IMR-90 (cell line): Measurements from ENCODE around the gene IQCE. TPM values are rescaled to one million over a fixed set of nuclear protein-coding genes. Genes with fewer than 3 reads are reported as not detected.
A peak's percentile ranks its signal among the peaks of the same experiment; 100 is the strongest.

Experiments used
- ATAC-seq: fragments of 200-7000 bp; cut with Tn5 transposase; 2 replicates; pipeline ENCODE4 v1.9.1; 2020; ENCODE audit warnings: low read depth, mild to moderate bottlenecking, moderate library complexity
- BruUV-seq: library from RNA; stranded (reverse); fragments of 400-500 nt; replicated peaks from 2 replicates; lab custom pipeline; 2021; lab: Mats Ljungman, UMichigan
- CTCF ChIA-PET: fragments of 300-600 bp; formaldehyde crosslinking; extraction: SDS; loops from one replicate; lab custom pipeline; 2021; ENCODE audit warnings: antibody characterized with exemption; lab: Yijun Ruan, JAX
- POLR2A ChIA-PET: fragments of 300-600 bp; sonication (Branson Sonifier 250); formaldehyde crosslinking; loops from one replicate; lab custom pipeline; 2022; ENCODE audit warnings: antibody characterized with exemption; ENCODE audit not compliant: unreplicated experiment; lab: Charles Lee
- DNase-seq: peaks from one replicate; pipeline ENCODE4 v3.0.0; 2013
- H2AFZ ChIP-seq: replicated peaks from 2 replicates; pipeline ENCODE3; 2013; ENCODE audit warnings: low read length, mild to moderate bottlenecking; ENCODE audit not compliant: poor library complexity
- H2AK5ac ChIP-seq: 2 replicates; pipeline ENCODE4 v1.6.1; 2013; ENCODE audit warnings: low read depth, low read length, inconsistent platforms
- H2AK9ac ChIP-seq: replicated peaks from 2 replicates; pipeline ENCODE3; 2013; ENCODE audit warnings: mild to moderate bottlenecking, low read depth, low read length, moderate library complexity; ENCODE audit not compliant: poor library complexity
- H2BK120ac ChIP-seq: 2 replicates; pipeline ENCODE4 v1.6.1; 2013; ENCODE audit warnings: low read depth, low read length, inconsistent platforms
- H2BK15ac ChIP-seq: 3 replicates; pipeline ENCODE4 v1.6.1; 2013; ENCODE audit warnings: low read depth, low read length, inconsistent platforms
- H2BK20ac ChIP-seq: 2 replicates; pipeline ENCODE4 v1.6.1; 2013; ENCODE audit warnings: low read depth, mild to moderate bottlenecking, inconsistent platforms, low read length, moderate library complexity
- H2BK5ac ChIP-seq: 2 replicates; pipeline ENCODE4 v1.6.1; 2013; ENCODE audit warnings: mild to moderate bottlenecking, low read depth, low read length, inconsistent platforms; ENCODE audit not compliant: poor library complexity, severe bottlenecking
- H3K14ac ChIP-seq: replicated peaks from 2 replicates; pipeline ENCODE4 v1.6.1; 2013; ENCODE audit warnings: low read depth, low read length, inconsistent platforms
- H3K18ac ChIP-seq: 2 replicates; pipeline ENCODE4 v1.6.1; 2013; ENCODE audit warnings: low read depth, low read length, control low read depth
- H3K23ac ChIP-seq: 2 replicates; pipeline ENCODE4 v1.6.1; 2013; ENCODE audit warnings: low read depth, low read length, inconsistent platforms
- H3K27ac ChIP-seq: 2 replicates; pipeline ENCODE4 v1.5.1; 2013; ENCODE audit warnings: mild to moderate bottlenecking, control low read depth, low read length; ENCODE audit not compliant: insufficient read depth
- H3K27me3 ChIP-seq: 2 replicates; pipeline ENCODE4 v1.6.1; 2013; ENCODE audit warnings: low read length; ENCODE audit not compliant: control insufficient read depth, insufficient read depth
- H3K36me3 ChIP-seq: 2 replicates; pipeline ENCODE4 v1.6.1; 2013; ENCODE audit warnings: low read length, mixed read lengths; ENCODE audit not compliant: control insufficient read depth, insufficient read depth
- H3K4ac ChIP-seq: 2 replicates; pipeline ENCODE4 v1.6.1; 2013; ENCODE audit warnings: low read depth, low read length, inconsistent platforms
- H3K4me1 ChIP-seq: 2 replicates; pipeline ENCODE4 v1.6.1; 2013; ENCODE audit warnings: low read length, mixed read lengths; ENCODE audit not compliant: control insufficient read depth, insufficient read depth
- H3K4me2 ChIP-seq: 2 replicates; pipeline ENCODE4 v1.6.1; 2013; ENCODE audit warnings: low read depth, mild to moderate bottlenecking, control low read depth, low read length, moderate library complexity
- H3K4me3 ChIP-seq: 2 replicates; pipeline ENCODE4 v1.5.1; 2013; ENCODE audit warnings: low read depth, mild to moderate bottlenecking, control low read depth, low read length, moderate library complexity; ENCODE audit not compliant: insufficient read depth
- H3K56ac ChIP-seq: 2 replicates; pipeline ENCODE4 v1.6.1; 2013; ENCODE audit warnings: low read length, inconsistent platforms; ENCODE audit not compliant: insufficient read depth; ENCODE audit errors: extremely low read depth
- H3K79me1 ChIP-seq, 2 experiments: 2 replicates each; pipeline ENCODE4 v1.6.1; 2013; ENCODE audit warnings: low read length in 2 of 2, inconsistent platforms in 1 of 2, low read depth in 1 of 2
- H3K9ac ChIP-seq: 2 replicates; pipeline ENCODE4 v1.6.1; 2013; ENCODE audit warnings: low read depth, low read length, control low read depth
- H3K9me1 ChIP-seq: 2 replicates; pipeline ENCODE4 v1.6.1; 2013; ENCODE audit warnings: low read length, inconsistent platforms; ENCODE audit not compliant: insufficient read depth
- H3K9me3 ChIP-seq: 2 replicates; pipeline ENCODE4 v1.6.1; 2013; ENCODE audit warnings: low read length; ENCODE audit not compliant: control insufficient read depth, insufficient read depth
- H4K20me1 ChIP-seq: 2 replicates; pipeline ENCODE4 v1.6.1; 2013; ENCODE audit warnings: low read length, inconsistent platforms; ENCODE audit not compliant: insufficient read depth
- H4K5ac ChIP-seq: 2 replicates; pipeline ENCODE4 v1.6.1; 2013; ENCODE audit warnings: mild to moderate bottlenecking, low read depth, low read length, control low read depth
- H4K8ac ChIP-seq, 2 experiments: 2 replicates each; pipeline ENCODE4 v1.6.1; 2013; ENCODE audit warnings: low read depth in 2 of 2, low read length in 2 of 2, control low read depth in 1 of 2, inconsistent platforms in 1 of 2
- H4K91ac ChIP-seq: 2 replicates; pipeline ENCODE4 v1.6.1; 2013; ENCODE audit warnings: low read depth, low read length, inconsistent platforms; ENCODE audit not compliant: insufficient read depth
- BHLHE40 ChIP-seq: fragments of 150-350 bp; IDR thresholded peaks from 2 replicates; pipeline ENCODE4 v1.6.1; 2016; ENCODE audit warnings: mild to moderate bottlenecking, low read depth, low read length
- CEBPB ChIP-seq: IDR thresholded peaks from 2 replicates; pipeline ENCODE4 v1.6.1; 2012; ENCODE audit warnings: low read depth, low read length, improper control_type of control experiment
- CHD1 ChIP-seq: IDR thresholded peaks from 2 replicates; pipeline ENCODE4 v1.6.1; 2012; ENCODE audit warnings: low read depth, low read length, improper control_type of control experiment
- MAFK ChIP-seq: IDR thresholded peaks from 2 replicates; pipeline ENCODE4 v1.6.1; 2012; ENCODE audit warnings: low read depth, low read length, improper control_type of control experiment
- MAZ ChIP-seq: IDR thresholded peaks from 2 replicates; pipeline ENCODE4 v1.6.1; 2012; ENCODE audit warnings: low read depth, mild to moderate bottlenecking, low read length, improper control_type of control experiment, moderate library complexity, borderline replicate concordance
- MXI1 ChIP-seq: IDR thresholded peaks from 2 replicates; pipeline ENCODE4 v1.6.1; 2012; ENCODE audit warnings: low read depth, mild to moderate bottlenecking, low read length, moderate library complexity, borderline replicate concordance
- NFE2L2 ChIP-seq: fragments of 150-350 bp; IDR thresholded peaks from 2 replicates; pipeline ENCODE4 v1.6.1; 2016; ENCODE audit warnings: low read depth, mild to moderate bottlenecking, low read length
- RCOR1 ChIP-seq: IDR thresholded peaks from 2 replicates; pipeline ENCODE4 v1.6.1; 2012; ENCODE audit warnings: mild to moderate bottlenecking, low read length, improper control_type of control experiment; ENCODE audit not compliant: insufficient replicate concordance
- RFX5 ChIP-seq: IDR thresholded peaks from 2 replicates; pipeline ENCODE4 v1.8.0; 2012; ENCODE audit warnings: low read depth, mild to moderate bottlenecking, low read length, moderate library complexity
- WGBS, 2 experiments: methylation state at CpG; one replicate each; pipeline versions ENCODE4 v1.1.5 to v1.1.7; 2013; ENCODE audit warnings: missing lambda C conversion rate in 2 of 2; ENCODE audit not compliant: insufficient read length in 1 of 2; ENCODE audit errors: extremely low coverage in 2 of 2; 5-methylcytosine and 5-hydroxymethylcytosine counted together
- dilution Hi-C: fragments of 300-500 bp; cut with HindIII; formaldehyde crosslinking; loops from one replicate; pipeline ENCODE4 v1.14.3; 2018; ENCODE audit warnings: low sequenced_read_pairs; ENCODE audit not compliant: unreplicated experiment
- in situ Hi-C: fragments of 300-500 bp; cut with MboI; formaldehyde crosslinking; loops from 3 replicates; pipeline ENCODE4 v1.14.3; 2019; ENCODE audit warnings: low sequenced_read_pairs, inconsistent platforms, mixed read lengths
- intact Hi-C: fragments of 100-400 bp; cut with micrococcal nuclease; formaldehyde crosslinking; loops from 2 replicates; pipeline ENCODE4 v1.10.0; 2022
- polyA plus RNA-seq, 3 experiments: library from polyadenylated mRNA; depleted of rRNA; stranded (reverse); fragments of >200 nt; gene quantifications; 2 replicates each; pipeline ENCODE4 v1.2.3, GENCODE V29; 2012; ENCODE audit warnings: low replicate concordance in 1 of 3
- total RNA-seq: library from RNA; depleted of rRNA; stranded (reverse); fragments of >200 nt; gene quantifications from 2 replicates; pipeline ENCODE4 v1.2.3, GENCODE V29; 2012
- TF ChIP-seq, protein P1 (sequence below): conservative IDR thresholded peaks from 2 replicates; pipeline ENCODE4 v1.5.1; 2012; ENCODE audit warnings: mild to moderate bottlenecking, low read depth, low read length, improper control_type of control experiment

Gene IQCE
- total and polyA plus RNA-seq, 2 of the 4 experiments (the other 2 are of a cell fraction) = 5.0 to 6.3 TPM

DNA sequence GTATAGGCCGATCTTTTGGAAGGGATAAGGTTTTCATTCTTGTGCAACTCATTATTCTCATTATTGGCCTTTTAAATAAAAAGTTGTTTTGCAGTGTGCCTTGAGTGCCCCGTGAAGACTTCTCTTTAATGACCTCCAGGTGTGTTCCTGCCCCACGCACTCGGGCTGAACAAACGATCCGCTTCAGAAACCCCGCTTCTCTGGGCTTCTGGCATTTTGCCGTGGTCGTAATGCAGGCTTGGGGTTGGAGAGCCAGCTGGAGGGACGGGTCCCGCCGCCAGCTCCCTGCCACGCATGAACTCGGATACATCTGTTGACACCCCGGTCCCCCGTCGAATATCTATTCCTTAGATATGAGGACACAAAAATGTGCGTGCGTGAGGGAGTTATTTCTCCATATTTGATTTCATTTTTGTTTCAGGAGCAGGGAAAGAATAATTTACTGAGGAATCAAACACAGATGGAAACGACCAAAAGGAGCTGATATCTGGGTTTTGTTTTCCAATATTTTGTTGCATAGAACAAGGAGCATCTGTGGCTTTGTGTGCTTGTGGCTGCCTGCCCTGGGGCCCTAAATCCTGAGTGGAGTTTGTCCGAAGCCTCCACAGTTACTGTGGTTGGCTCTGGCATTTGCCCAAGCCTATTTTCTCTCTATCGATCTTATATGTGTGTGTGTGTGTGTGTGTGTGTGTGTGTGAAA is 56.0 kb downstream of the IQCE start:
- Histone ChIP-seq H3K18ac (no peak overlapping the region), H3K4me2 (peak overlapping the region; percentile 81), H3K36me3 (peaks cover 5% of the 10 kb centered on the region; the same call in 1 of the 2 replicates), H3K4me1 (peaks cover 15% of the 10 kb centered on the region; the same call in 1 of the 2 replicates), H3K9ac (no peak overlapping the region), H4K20me1 (peaks cover 7% of the 10 kb centered on the region), H3K23ac (no peak overlapping the region; the same call in 1 of the 2 replicates), H4K91ac (no peak overlapping the region), H3K9me1 (peaks cover 4% of the 10 kb centered on the region; the same call in 1 of the 2 replicates), H3K56ac (no peak overlapping the region), H2AK5ac (no peak overlapping the region), H2BK120ac (no peak overlapping the region), H3K9me3 (no peaks in the 10 kb centered on the region), H3K4me3 (no peak overlapping the region), H2AK9ac (no peak overlapping the region), H2BK5ac (no peak overlapping the region), H3K79me1 (no peaks in the 10 kb centered on the region), H4K5ac (no peak overlapping the region), H3K4ac (no peak overlapping the region), H2BK15ac (no peak overlapping the region), H3K27me3 (peaks cover 2% of the 10 kb centered on the region), H3K14ac (no peak overlapping the region), H4K8ac (no peak overlapping the region), H2AFZ (peak overlapping the region; percentile 18), H2BK20ac (no peak overlapping the region), H3K27ac (no peak overlapping the region)
- POLR2A ChIA-PET = no interaction called here
- CTCF ChIA-PET = no interaction called here
- WGBS, 2 experiments = 24% methylated on average over 6 of the region's 22 CpGs; no CpG with 5 or more reads in 1 of the 2 experiments
- DNase-seq = no peak
- in situ Hi-C loops = no loop called here
- dilution Hi-C loops = no loop called here
- TF ChIP-seq RFX5 (no peak), CEBPB (no peak), MXI1 (no peak), CHD1 (no peak), NFE2L2 (no peak), RCOR1 (no peak), BHLHE40 (no peak), MAFK (no peak), MAZ (no peak)
- TF ChIP-seq, protein P1, sequence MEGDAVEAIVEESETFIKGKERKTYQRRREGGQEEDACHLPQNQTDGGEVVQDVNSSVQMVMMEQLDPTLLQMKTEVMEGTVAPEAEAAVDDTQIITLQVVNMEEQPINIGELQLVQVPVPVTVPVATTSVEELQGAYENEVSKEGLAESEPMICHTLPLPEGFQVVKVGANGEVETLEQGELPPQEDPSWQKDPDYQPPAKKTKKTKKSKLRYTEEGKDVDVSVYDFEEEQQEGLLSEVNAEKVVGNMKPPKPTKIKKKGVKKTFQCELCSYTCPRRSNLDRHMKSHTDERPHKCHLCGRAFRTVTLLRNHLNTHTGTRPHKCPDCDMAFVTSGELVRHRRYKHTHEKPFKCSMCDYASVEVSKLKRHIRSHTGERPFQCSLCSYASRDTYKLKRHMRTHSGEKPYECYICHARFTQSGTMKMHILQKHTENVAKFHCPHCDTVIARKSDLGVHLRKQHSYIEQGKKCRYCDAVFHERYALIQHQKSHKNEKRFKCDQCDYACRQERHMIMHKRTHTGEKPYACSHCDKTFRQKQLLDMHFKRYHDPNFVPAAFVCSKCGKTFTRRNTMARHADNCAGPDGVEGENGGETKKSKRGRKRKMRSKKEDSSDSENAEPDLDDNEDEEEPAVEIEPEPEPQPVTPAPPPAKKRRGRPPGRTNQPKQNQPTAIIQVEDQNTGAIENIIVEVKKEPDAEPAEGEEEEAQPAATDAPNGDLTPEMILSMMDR = no peak
- ATAC-seq = no peak
- no TSS peak for BruUV-seq
- intact Hi-C loops = no loop called here
